Erythroblast (primary cell): ENCODE results near the gene SAE1.
"Not testable (repeated sequence)": the region's sequence is repeated elsewhere in the genome, so short reads cannot be mapped to it uniquely, and the experiment has no call there.

Experiments
- DNase-seq, 2 experiments: peaks; one replicate each; lab custom pipeline; 2025; lab: John Stamatoyannopoulos, UW
- GATA1 ChIP-seq: IDR thresholded peaks from 2 replicates; pipeline ENCODE4 v1.6.1; 2011; ENCODE audit warnings: low read depth, mild to moderate bottlenecking, control low read depth, low read length, moderate library complexity
- POLR2A ChIP-seq: IDR thresholded peaks from 2 replicates; pipeline ENCODE4 v1.6.1; 2011; ENCODE audit warnings: mild to moderate bottlenecking, low read length

Gene SAE1

DNA sequence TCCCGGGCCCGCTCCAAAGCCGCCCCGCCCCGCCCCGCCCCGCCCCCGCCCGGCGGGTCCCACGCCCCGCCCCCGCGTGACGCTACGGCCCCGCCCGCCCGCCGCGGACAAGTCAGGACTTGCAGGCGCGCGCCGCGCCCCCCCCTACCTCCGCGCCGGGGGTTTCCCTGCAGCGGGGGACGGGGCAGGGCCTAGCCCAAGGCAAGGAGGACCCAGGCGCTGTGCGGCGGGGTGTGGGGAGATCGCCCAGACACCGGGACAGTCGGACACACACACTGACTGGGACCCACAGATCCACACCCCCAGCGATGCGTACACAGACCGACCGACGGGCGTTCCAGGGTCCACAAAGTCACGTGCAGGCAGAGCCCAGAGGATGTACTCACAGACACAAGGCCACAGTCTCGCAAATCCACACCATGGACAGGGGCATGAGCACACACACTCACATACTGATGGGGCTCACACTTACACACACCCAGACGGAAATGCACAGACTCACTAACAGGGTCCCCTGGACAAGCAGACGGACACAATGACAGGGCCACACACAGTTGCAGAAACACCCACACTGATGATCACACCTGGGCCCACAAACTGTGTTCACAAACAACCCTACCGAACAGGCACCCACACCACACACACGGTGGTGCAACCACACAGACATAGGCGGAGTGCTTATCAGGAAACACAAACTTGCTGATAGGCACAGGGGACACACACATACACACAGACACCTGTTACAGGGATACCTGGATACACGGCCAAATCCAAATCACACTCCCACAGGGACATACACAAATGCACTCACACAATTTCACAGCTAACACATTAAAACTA lies 100.8 kb downstream of the SAE1 start:
- DNase-seq: peak; percentile 93 to 97
- TF ChIP-seq POLR2A: peak; percentile 87
- TF ChIP-seq GATA1: no peak

DNA sequence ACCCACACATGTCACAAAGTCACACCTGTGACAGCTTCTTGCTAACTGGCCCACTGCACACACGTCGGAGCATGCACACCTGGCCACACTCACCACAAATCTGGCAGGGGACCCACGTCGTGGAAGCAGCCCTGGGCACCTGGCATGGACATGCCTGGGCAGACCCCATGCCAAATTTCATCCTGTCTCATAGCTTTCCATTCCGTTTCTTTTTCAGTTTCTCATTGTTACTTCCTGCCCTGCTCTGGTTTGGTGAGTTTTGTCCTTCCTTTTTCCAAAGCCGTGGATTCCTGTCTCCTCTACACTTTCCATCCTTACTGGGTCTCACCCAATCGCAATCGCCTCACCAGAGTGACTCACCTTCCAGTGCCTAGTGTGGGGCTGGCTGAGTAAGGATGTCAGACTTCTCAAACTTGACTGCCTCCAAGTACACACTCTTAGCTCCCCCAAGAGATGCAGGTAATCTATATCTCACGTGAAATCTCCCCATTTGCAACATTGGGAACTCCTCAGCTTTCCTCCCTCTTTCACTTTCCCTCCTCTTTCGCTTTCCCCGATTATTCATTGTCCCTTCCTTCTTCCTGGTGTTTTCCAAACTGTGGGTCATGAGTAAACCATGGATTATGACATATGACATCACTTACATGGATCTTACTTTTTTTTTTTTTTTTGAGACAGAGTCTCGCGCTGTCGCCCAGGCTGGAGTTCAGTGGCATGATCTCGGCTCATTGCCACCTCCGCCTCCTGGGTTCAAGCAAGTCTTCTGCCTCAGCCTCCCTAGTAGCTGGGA lies 102.0 kb downstream of the SAE1 start:
- TF ChIP-seq POLR2A: no peak
- DNase-seq: peak; percentile 34 to 81

DNA sequence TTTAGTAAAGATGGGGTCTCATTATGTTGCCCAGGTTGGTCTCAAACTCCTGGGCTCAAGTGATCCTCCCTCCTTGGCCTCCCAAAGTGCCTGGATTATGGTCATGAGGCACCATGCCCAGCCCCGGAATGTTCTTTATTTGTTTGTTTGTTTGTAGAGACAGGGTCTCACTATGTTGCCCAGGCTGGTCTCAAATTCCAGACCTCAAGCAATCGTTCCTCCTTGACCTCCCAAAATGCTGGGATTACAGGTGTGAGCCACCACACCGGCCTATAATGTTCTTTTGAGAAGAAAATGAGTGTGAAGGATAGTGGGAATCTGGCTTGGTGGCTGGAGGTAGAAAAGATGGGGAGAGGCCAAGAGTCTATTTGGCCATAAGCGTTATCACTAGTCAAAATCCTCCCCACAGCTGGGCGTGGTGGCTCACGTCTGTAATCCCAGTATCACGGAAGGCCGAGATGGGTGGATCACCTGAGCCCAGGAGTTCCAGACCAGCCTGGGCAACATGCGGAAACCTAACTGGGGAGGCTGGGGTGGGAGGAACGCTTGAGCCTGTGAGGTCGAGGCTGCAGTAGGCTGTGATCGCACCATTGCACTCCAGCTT lies 105.5 kb downstream of the SAE1 start:
- TF ChIP-seq POLR2A (no peak), GATA1 (no peak)
- DNase-seq: no peak

DNA sequence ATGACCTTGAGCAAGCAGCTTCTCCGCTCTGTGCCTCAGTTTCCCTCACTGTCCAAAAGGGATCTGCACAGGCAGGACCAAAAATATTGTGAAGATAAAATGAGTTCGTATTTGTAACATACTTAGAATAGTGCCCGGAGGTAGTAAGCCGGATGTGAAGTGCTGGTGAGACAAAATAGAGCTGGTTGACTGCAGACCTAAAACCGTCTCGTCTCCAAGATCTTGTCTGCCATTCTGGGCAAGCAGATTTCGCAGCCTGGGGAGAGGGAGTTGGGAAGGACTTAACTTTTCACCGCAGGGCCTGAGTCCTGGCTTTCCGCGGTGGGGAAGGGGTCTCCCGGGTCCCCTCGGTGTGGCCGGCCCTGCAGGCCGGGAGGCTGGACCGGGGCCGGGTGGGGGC lies 108.5 kb downstream of the SAE1 start:
- DNase-seq: no peak

DNA sequence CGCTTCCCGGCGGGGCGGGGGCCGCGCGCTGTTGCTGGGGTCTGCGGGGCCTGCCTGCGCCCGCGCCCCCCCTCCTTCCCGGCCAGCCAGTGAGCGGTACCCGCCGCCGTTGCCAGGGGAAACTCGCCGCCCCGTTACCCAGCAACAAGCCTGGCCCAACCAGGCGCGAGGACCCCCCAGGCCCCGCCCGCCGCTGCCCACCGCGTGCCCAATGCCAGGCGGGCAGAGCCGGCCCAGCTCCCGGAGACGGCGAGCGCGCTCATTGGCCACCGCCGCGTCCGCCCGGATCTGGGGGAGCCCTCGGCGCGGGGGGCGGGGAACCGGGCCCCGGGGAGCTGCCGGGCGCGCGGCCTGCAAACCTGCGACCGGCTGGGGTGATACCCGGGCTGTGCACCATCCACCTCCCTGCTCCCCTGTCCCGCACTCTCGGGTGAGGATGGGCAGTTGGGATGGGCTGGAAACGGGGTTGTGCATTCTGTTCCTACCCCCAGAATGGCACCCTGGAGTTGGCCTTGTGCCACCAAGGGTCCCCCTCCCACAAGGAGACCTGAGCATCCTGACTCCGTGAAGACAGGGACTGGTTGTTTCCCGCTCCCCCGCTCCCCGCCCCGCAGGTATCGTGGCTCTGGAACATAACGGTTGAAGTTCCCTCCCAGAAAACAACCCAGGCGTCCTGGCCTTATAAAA lies 109.1 kb downstream of the SAE1 start:
- DNase-seq: peak; percentile 31 to 65
- no peak for TF ChIP-seq POLR2A
- no peak for TF ChIP-seq GATA1

More for the DNA sequence above, 108.5 kb downstream of the SAE1 start:
- TF ChIP-seq POLR2A: no peak
- TF ChIP-seq GATA1: no peak

DNA sequence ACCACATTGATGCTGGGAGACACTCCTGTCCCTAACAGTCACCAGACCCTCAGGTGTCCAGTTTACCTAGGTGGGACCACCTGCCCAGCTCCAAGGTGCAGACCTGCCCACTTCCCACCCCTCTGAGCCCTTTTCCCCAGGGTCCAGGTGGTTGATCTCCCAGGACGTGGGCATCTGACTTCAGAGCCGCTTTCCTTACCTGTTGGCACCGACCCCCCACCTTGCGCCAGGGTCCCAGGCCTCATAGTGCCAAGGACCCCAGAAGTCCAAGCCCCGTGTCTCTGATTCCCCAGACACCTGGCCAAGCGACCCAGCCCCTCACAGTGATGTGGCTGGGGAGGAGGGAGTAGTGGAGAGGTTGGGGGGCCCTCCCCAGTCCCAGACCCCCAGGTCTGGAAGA lies 109.9 kb downstream of the SAE1 start:
- TF ChIP-seq GATA1: no peak
- no peak for TF ChIP-seq POLR2A
- no peak for DNase-seq

DNA sequence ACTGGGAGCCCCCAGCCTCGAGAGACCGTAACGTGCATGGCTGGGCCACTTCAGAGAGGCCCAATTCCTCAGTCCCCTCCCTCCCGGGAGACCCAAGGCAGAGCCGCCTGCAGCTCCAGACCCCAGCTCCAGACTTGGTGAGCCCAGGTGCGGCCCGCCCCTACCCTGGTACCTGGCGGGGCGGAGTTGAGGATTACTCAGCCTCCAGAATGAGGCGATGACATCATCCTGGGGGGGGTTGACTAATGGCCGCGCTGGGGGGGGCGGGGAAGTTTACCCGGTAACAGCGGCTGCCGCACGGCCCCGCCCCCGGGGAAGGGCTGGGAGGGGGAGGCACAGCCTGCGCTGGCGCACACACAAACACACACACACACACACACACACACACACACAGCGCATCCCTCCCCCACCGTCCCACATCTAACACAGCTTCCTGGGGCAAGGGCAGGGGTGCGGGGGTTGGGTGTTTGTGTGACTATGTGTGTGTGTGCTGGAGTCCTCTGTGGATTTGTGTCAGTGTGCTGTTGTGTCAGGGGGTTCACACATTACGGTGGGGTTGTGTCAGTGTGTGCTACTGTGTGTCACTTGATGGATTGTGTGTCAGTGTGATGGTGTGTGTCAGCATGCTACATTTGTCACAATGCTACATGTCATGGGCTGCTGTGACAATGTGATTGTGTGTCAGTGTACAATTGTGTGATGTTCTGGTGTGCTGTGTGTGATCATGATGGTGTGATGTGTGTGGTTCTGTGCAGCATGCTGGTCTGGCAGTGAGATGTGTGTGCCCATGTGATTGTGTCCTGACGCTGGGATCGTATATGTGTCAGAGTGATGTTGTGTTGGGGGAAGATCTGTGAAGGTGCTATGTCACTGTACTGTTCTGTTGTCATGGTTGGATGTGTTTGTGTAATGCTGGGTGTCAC lies 110.6 kb downstream of the SAE1 start:
- TF ChIP-seq GATA1: no peak
- peak; percentile 19 for TF ChIP-seq POLR2A

DNA sequence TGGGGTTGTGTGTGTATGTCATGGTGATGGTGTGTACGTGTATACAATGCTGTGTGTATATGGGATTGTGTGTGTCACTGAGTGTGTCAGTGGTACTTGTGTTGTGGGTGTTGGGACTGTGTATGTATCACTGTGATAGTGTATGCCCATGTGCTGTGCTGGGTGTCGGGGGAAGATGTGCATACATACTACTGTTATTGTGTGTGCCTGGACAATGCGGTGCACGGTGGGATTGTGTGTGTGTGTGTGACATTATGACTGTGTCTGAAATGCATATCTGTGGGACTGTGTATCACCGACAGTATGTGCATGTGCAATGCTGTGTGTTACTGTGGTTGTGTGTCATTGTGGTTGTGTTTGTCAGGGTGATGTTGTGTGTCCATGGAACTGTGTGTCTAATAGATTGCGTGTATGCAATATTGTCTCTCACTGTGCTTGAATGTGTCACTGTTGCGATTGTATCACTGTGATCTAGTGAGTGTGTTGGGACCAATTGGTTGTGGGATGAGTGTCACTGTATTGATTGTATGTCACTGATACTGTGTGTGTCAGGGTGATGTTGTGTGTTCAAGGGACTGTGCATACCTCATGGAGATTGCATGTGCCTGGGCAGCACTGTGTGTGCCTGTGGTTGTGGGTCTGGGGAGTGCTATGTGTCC lies 111.4 kb downstream of the SAE1 start:
- no peak for TF ChIP-seq GATA1
- TF ChIP-seq POLR2A: peak; percentile 2
- peak; percentile 67 to 75 for DNase-seq

More for the DNA sequence above, 110.6 kb downstream of the SAE1 start:
- DNase-seq: peak; percentile 89 to 97

DNA sequence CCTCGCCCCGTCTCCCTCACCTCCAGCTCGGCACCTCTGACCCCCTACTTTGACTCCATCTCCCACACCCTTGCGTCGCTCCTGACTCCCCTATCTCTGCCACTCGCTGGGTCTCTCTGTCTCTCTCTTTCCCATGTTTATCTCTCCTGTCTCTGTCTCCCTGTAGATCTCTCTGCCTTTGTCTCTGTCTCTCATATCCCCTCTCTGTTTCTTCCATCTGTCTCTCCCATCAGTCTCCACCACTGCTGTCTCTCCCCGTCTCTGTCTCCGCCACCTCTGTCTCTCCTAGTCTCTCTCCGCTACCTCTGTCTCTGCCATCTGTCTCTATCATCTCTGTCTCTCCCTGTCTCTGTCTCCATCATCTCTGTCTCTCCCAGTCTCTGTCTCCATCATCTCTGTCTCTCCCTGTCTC lies 112.7 kb downstream of the SAE1 start:
- TF ChIP-seq GATA1 (no peak), POLR2A (no peak)
- DNase-seq: no peak

DNA sequence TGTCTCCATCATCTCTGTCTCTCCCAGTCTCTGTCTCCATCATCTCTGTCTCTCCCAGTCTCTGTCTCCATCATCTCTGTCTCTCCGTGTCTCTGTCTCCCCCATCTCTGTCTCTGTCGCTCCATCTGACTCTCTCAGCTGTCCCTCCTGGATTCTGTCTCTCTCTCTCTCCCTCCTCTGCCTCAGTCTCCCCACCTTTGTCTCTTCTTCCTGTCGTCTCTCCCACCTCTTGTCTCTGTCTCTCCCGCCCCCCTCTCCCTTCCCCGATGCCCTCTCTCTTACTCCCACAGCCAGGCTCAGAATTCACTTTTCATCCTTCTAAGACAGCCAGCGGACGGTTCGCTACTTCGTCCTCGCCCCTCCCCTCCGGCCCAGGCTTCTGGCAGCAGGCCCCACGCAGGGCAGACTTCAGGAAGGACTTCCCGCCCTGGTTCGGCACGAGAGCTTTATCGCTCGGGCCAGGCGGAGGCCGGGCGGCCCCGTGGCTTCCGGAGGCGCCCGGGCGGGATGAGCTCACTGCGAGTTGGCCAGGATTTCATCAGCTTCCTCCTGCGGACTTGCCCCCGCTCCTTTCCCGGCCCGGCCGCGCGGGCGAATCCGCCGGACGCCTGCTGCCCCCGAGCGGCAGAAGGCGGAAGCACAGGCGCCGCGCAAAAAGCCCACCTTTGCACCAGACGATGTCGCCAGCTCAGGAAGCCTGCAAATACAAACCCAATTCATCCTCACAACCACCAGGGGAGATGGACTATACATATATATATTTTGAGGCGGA lies 113.3 kb downstream of the SAE1 start:
- no peak for TF ChIP-seq GATA1
- TF ChIP-seq POLR2A: peak; percentile 48
- DNase-seq: peak; percentile 99

DNA sequence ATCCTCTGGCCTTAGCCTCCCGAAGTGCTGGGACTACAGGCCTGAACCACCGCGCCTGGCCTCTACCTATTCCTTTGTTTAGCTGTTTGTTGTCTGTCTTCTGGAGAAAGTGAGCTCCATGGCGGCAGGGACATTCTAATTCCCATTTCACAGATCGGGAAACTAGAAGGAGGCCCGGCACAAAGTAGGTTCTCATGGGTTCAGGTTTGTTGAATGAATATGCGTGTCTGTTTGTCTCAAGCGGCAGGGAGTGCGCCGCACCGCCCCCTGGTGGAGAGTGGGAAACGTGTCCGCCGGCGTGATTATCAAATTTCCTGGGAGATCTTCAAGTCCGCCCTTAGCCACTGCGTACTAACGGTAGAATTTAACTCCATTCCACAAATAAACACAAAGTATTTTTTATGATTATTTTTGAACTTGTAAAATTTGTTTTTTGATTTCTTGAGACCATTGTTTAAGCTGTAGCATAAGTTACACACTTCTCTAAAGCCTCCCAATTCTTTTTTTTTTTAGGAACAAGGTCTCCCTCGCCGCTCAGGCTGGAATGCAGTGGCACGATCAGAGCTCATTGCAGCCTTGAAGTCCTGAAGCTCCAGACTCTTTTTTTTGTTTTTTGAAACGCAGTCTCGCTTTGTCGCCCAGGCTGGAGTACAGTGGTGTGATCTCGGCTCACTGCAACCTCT lies 116.8 kb downstream of the SAE1 start:
- TF ChIP-seq POLR2A (no peak), GATA1 (no peak)
- peak; percentile 86 to 94 for DNase-seq

DNA sequence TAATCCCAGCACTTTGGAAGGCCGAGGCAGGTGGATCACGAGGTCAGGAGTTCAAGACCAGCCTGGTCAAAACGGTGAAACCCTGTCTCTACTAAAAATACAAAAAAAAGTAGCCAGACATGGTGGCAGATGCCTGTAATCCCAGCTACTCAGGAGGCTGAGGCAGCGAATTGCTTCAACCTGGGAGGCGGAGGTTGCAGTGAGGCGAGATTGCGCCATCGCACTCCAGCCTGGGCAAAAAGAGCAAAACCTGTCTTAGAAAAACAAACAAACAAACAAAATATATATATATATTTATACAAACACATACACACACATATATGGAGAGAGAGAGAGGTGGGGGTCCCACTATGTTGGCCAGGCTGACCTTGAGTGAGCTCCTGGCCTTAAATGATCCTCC lies 122.4 kb downstream of the SAE1 start:
- not testable (repeated sequence) for DNase-seq
